Measurements from ENCODE around the gene ADAMTS17.

DNA sequence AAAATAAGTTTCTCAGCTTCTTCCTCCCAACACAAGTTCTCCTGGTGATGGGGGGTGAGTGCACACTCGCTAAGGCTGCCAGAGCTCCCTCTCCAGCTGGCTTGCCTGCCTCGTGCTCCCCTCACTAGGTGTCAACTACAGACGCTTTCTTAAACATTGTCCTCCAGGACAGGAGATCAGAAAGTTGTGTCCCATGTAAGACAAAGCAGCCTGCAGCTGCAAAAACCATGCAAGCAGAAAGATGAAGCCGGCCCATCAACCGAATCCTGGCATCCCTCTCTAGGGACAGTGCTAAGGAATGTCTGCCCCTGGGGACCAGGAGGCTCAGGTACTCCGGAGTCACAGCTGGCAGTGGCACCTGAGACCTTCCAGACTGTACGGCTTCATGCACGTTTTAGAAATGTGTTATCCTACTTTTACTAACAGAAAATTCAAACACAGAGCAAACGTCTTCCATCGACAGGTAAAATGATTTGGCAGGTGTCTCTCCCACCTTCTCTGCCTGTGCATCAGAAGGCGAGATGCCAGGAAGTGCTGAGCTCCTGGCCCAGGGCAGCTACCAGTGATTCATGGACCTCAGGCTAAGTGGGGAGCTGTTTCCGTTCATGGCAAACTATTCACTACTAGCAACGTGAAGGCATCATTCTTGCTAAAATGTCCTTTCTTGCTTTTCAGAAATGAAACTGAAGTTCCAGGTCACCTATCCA is 246.1 kb downstream of the ADAMTS17 start:
- TF ChIP-seq, protein P1, sequence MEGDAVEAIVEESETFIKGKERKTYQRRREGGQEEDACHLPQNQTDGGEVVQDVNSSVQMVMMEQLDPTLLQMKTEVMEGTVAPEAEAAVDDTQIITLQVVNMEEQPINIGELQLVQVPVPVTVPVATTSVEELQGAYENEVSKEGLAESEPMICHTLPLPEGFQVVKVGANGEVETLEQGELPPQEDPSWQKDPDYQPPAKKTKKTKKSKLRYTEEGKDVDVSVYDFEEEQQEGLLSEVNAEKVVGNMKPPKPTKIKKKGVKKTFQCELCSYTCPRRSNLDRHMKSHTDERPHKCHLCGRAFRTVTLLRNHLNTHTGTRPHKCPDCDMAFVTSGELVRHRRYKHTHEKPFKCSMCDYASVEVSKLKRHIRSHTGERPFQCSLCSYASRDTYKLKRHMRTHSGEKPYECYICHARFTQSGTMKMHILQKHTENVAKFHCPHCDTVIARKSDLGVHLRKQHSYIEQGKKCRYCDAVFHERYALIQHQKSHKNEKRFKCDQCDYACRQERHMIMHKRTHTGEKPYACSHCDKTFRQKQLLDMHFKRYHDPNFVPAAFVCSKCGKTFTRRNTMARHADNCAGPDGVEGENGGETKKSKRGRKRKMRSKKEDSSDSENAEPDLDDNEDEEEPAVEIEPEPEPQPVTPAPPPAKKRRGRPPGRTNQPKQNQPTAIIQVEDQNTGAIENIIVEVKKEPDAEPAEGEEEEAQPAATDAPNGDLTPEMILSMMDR (IDR thresholded peaks at IDR 0.05): no peak
- no peak for TF ChIP-seq POLR2A (IDR thresholded peaks at IDR 0.05)

Data from testis (tissue), 2 donors.